Right cardiac atrium (tissue), 5 donors: Measurements from ENCODE around the gene DAP3. TPM values are rescaled to one million over a fixed set of nuclear protein-coding genes. Genes with fewer than 3 reads are reported as not detected.
"Not testable (repeated sequence)": the region's sequence is repeated elsewhere in the genome, so short reads cannot be mapped to it uniquely, and the experiment has no call there.

Experiments
- ATAC-seq, 2 donors: fragments of 200-7000 bp; cut with Tn5 transposase; one replicate each; pipeline versions ENCODE4 v1.8.0 to v1.9.1; 2020; ENCODE audit warnings: moderate library complexity in 2 of 2, mild to moderate bottlenecking in 1 of 2
- DNase-seq, 3 donors: peaks; one replicate each; pipeline ENCODE4 v3.0.0-alpha.2; 2020
- H3K27ac ChIP-seq: one replicate; pipeline ENCODE4 v1.5.1; 2013; ENCODE audit warnings: mild to moderate bottlenecking, low read length, control low read depth, moderate library complexity
- H3K27me3 ChIP-seq: one replicate; pipeline ENCODE4 v1.6.1; 2013; ENCODE audit not compliant: control insufficient read depth, insufficient read depth
- H3K4me1 ChIP-seq: one replicate; pipeline ENCODE4 v1.6.1; 2013; ENCODE audit warnings: low read length; ENCODE audit not compliant: control insufficient read depth, insufficient read depth
- H3K4me3 ChIP-seq: one replicate; pipeline ENCODE4 v1.5.1; 2013; ENCODE audit warnings: low read length, control low read depth
- H3K9me3 ChIP-seq: one replicate; pipeline ENCODE4 v1.6.1; 2013; ENCODE audit warnings: low read length; ENCODE audit not compliant: control insufficient read depth
- WGBS: extraction: QIAGEN DNeasy Blood & Tissue Kit; methylation state at CpG from one replicate; pipeline ENCODE4 v1.1.7; 2013; 5-methylcytosine and 5-hydroxymethylcytosine counted together
- intact Hi-C, 4 donors: fragments of 100-400 bp; cut with DNase I; formaldehyde crosslinking; loops; one replicate each; pipeline versions ENCODE4 v1.11.0 to v1.14.0; 2022 to 2023
- polyA plus RNA-seq: library from polyadenylated mRNA; stranded (reverse); fragments of 200-250 nt; gene quantifications from one replicate; pipeline ENCODE4 v1.2.3, GENCODE V29; 2013
- total RNA-seq, 4 donors: library from RNA; stranded (reverse); fragmentation: NEBNext Ultra II Directional; extraction: Animal tissue kit (Norgen Biotek cat#: 25700); gene quantifications; one replicate each; pipeline ENCODE4 v1.2.1, GENCODE V29; 2021
- donor health status: healthy with polysubstance abuse.
- donor health status: DM: no; HTN: yes; CAD: no.
- donor health status: DM: no; HTN: no; CAD: no.
- donor health status: DM: no; HTN: yes; CAD: no; lungs with severe emphysema.
- donor health status: DM: yes; HTN: yes; CAD: no.

DAP3 gene
- total and polyA plus RNA-seq, 5 donors: 83.5 to 91.9 (median 88.5) TPM

GRCh38 chr1:155718524-155719115 is 29.7 kb downstream of the DAP3 start:
- 88% methylated on average over 6 of the region's 6 CpGs for WGBS
- ATAC-seq, H3K9me3 ChIP-seq, intact Hi-C loops, H3K4me3 ChIP-seq, H3K4me1 ChIP-seq, H3K27me3 ChIP-seq, H3K27ac ChIP-seq, DNase-seq: not testable (repeated sequence)

- ATAC-seq (no peak), DNase-seq (no peak)
- Histone ChIP-seq H3K4me1 (no peaks in the 10 kb centered on the region), H3K27ac (no peak overlapping the region), H3K9me3 (no peaks in the 10 kb centered on the region), H3K27me3 (no peaks in the 10 kb centered on the region), H3K4me3 (no peak overlapping the region)
- 95% methylated on average over 4 of the region's 4 CpGs for whole genome bisulfite sequencing
- intact Hi-C loops: no loop called here
These were observed 30.8 kb downstream of the DAP3 start for GRCh38 chr1:155719703-155720102.

- ATAC-seq (no peak), DNase-seq (no peak)
- Histone ChIP-seq H3K9me3 (no peaks in the 10 kb centered on the region), H3K4me3 (no peak overlapping the region), H3K27me3 (no peaks in the 10 kb centered on the region), H3K4me1 (no peaks in the 10 kb centered on the region), H3K27ac (no peak overlapping the region)
- intact Hi-C loops: no loop called here
- 91% methylated on average over 3 of the region's 3 CpGs for WGBS
These were observed 36.3 kb downstream of the DAP3 start for GRCh38 chr1:155725142-155725541.

GRCh38 chr1:155729031-155729898 is 40.4 kb downstream of the DAP3 start:
- H3K4me1 ChIP-seq: no peaks in the 10 kb centered on the region
- ATAC-seq: peak; percentile 67 to 69
- intact Hi-C loops: no loop called here
- no peaks in the 10 kb centered on the region for H3K27me3 ChIP-seq
- H3K4me3 ChIP-seq: no peak overlapping the region
- H3K9me3 ChIP-seq: no peaks in the 10 kb centered on the region
- peak in 1 of 3 donors; percentile 35 for DNase-seq
- H3K27ac ChIP-seq: no peak overlapping the region
- WGBS: 65% methylated on average over 12 of the region's 12 CpGs

- WGBS: 91% methylated on average over 8 of the region's 8 CpGs
- ATAC-seq (no peak), DNase-seq (no peak)
- intact Hi-C loops: no loop called here
- H3K4me1 ChIP-seq: peaks cover 1% of the 10 kb centered on the region
- H3K4me3 ChIP-seq: no peak overlapping the region
- no peak overlapping the region for H3K27ac ChIP-seq
- H3K9me3 ChIP-seq: no peaks in the 10 kb centered on the region
- H3K27me3 ChIP-seq: no peaks in the 10 kb centered on the region
These were observed 52.1 kb downstream of the DAP3 start for GRCh38 chr1:155740995-155741394.

- intact Hi-C loops: no loop called here
- Histone ChIP-seq H3K27me3 (no peaks in the 10 kb centered on the region), H3K4me3 (no peak overlapping the region), H3K27ac (no peak overlapping the region), H3K4me1 (peaks cover 1% of the 10 kb centered on the region), H3K9me3 (no peaks in the 10 kb centered on the region)
- DNase-seq (no peak), ATAC-seq (no peak)
- 89% methylated on average over 10 of the region's 10 CpGs for WGBS
These were observed 53.0 kb downstream of the DAP3 start for GRCh38 chr1:155741908-155742307.

GRCh38 chr1:155744711-155745283 is 55.9 kb downstream of the DAP3 start:
- H3K27me3 ChIP-seq: no peaks in the 10 kb centered on the region
- H3K27ac ChIP-seq: no peak overlapping the region
- no peak for DNase-seq
- 80% methylated on average over 9 of the region's 9 CpGs for WGBS
- H3K4me3 ChIP-seq: peak overlapping the region; percentile 74
- H3K9me3 ChIP-seq: no peaks in the 10 kb centered on the region
- ATAC-seq: no peak
- peaks cover 1% of the 10 kb centered on the region for H3K4me1 ChIP-seq
- intact Hi-C loops: no loop called here

GRCh38 chr1:155745284-155746228 is 56.7 kb downstream of the DAP3 start:
- DNase-seq (peak; percentile 97 to 99 (median 98)), ATAC-seq (peak; percentile 97 to 98)
- peak overlapping the region; percentile 74 for H3K4me3 ChIP-seq
- H3K9me3 ChIP-seq, H3K4me1 ChIP-seq, H3K27ac ChIP-seq, H3K27me3 ChIP-seq, intact Hi-C loops: not testable (repeated sequence)
- WGBS: under 1% methylated on average over 47 of the region's 77 CpGs

GRCh38 chr1:155747586-155747985 is 58.7 kb downstream of the DAP3 start:
- H3K9me3 ChIP-seq, H3K4me1 ChIP-seq, ATAC-seq, DNase-seq, H3K4me3 ChIP-seq, H3K27me3 ChIP-seq, H3K27ac ChIP-seq, intact Hi-C loops: not testable (repeated sequence)
- 86% methylated on average over 11 of the region's 12 CpGs for WGBS

- H3K9me3 ChIP-seq, ATAC-seq, intact Hi-C loops, DNase-seq, H3K27ac ChIP-seq, H3K4me1 ChIP-seq, H3K4me3 ChIP-seq, H3K27me3 ChIP-seq: not testable (repeated sequence)
- 76% methylated on average over 5 of the region's 5 CpGs for WGBS
These were observed 59.2 kb downstream of the DAP3 start for GRCh38 chr1:155748141-155748540.
